ENCODE data around the gene LAMA3.

- TF ChIP-seq, protein P1, sequence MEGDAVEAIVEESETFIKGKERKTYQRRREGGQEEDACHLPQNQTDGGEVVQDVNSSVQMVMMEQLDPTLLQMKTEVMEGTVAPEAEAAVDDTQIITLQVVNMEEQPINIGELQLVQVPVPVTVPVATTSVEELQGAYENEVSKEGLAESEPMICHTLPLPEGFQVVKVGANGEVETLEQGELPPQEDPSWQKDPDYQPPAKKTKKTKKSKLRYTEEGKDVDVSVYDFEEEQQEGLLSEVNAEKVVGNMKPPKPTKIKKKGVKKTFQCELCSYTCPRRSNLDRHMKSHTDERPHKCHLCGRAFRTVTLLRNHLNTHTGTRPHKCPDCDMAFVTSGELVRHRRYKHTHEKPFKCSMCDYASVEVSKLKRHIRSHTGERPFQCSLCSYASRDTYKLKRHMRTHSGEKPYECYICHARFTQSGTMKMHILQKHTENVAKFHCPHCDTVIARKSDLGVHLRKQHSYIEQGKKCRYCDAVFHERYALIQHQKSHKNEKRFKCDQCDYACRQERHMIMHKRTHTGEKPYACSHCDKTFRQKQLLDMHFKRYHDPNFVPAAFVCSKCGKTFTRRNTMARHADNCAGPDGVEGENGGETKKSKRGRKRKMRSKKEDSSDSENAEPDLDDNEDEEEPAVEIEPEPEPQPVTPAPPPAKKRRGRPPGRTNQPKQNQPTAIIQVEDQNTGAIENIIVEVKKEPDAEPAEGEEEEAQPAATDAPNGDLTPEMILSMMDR (IDR thresholded peaks at IDR 0.05) = no peak
- no peak for TF ChIP-seq POLR2A (IDR thresholded peaks at IDR 0.05)
These were observed 166.5 kb downstream of the LAMA3 start for GRCh38 chr18:23855721-23856120.

Measured in adrenal gland (tissue), 5 donors.